DOHH2 (cell line): ENCODE data around the gene CACNG5.

Source experiments
- EZH2phosphoT487 ChIP-seq: fragments of 200-600 bp; sonication (generic); IDR thresholded peaks from 2 replicates; pipeline ENCODE4 v1.6.1; 2017; ENCODE audit warnings: borderline replicate concordance, mild to moderate bottlenecking, antibody characterized with exemption, low read length, moderate library complexity, mixed read lengths
- TF ChIP-seq, protein P1 (sequence below): fragments of 200-600 bp; sonication (generic); IDR thresholded peaks from one replicate; pipeline ENCODE4 v1.5.1; 2014; ENCODE audit warnings: antibody characterized with exemption, mild to moderate bottlenecking, low read depth, low read length; ENCODE audit not compliant: poor library complexity, severe bottlenecking

DNA sequence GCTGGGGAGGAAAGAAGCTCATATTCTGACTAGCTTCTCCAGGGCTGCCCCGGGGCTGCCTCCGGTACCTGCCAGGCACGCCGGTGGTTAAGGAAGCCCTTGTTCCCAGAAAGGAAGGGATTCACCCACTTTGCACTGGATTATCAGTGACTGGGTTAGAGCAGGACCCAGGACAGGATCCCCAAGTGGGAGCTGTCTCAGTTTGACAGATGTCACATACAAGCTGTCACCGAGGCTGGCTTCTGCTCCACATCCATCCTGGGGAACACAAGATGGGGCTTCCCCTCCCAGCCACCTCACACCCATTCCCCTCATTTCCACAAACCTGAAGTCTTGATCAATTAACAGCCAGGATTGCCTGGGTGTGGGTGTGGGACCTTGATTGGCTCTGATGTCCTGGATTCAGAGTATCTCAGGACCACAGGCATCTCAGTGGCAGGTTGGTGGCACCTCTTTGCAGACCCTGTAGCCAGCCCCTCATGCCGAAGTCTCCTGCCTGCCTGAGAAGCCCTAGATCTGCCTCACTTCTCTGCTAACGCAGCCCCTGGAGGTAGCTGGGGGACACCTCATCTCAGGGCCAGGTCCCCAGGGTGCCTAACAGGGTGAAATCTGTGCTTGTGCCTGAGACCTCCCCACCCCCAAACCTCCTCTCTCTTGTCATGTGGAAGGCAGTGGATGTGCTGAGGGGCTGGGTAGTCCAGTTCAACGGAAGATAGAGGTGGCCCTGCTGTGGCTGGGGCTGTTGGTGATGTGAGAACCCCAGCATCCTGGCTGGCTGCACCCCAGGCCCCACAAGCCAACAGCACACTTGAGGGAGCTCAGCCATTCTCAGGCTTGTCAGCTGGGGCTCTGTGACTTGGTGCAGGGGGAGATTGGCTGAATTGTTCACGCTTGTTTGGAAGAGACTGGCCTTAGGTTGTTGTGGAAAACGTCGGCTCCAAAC, 1.4 kb downstream of the CACNG5 start:
- TF ChIP-seq, protein P1, sequence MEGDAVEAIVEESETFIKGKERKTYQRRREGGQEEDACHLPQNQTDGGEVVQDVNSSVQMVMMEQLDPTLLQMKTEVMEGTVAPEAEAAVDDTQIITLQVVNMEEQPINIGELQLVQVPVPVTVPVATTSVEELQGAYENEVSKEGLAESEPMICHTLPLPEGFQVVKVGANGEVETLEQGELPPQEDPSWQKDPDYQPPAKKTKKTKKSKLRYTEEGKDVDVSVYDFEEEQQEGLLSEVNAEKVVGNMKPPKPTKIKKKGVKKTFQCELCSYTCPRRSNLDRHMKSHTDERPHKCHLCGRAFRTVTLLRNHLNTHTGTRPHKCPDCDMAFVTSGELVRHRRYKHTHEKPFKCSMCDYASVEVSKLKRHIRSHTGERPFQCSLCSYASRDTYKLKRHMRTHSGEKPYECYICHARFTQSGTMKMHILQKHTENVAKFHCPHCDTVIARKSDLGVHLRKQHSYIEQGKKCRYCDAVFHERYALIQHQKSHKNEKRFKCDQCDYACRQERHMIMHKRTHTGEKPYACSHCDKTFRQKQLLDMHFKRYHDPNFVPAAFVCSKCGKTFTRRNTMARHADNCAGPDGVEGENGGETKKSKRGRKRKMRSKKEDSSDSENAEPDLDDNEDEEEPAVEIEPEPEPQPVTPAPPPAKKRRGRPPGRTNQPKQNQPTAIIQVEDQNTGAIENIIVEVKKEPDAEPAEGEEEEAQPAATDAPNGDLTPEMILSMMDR = no peak
- TF ChIP-seq EZH2phosphoT487 = no peak
